Measurements from ENCODE around the gene SPAG17. TPM values are rescaled to one million over a fixed set of nuclear protein-coding genes. Genes with fewer than 3 reads are reported as not detected.

SPAG17 gene
- total RNA-seq, 1 experiment from 2014 or later = 0.52 TPM

DNA sequence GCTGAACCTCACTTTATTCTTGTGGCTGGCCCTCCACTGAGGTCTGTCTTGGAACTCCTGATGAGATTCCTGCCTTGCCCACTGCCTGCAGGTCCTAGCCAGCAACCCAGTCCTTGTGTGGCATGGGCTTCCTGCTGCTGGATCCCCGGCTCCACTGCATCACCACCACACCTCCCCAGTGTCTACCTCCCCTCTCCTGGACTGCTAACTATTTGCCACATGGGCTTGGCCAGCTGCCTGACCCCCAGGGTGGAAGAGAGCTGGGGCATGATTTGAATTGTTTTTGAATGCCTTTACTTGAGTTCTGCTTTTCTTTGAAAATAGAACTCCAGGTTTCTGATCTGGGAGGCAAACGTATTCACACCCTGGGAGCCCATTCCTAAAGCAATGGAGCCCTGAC, 41.2 kb downstream of the SPAG17 start (continued):
- no peak for TF ChIP-seq STAT6 (CRISPR knock-in tag; conservative IDR thresholded peaks at IDR 0.05; ENCODE audit: low read depth)
- TF ChIP-seq MAX (CRISPR knock-in tag; IDR thresholded peaks at IDR 0.05) = no peak
- no peak for TF ChIP-seq KAT7 (CRISPR knock-in tag; IDR thresholded peaks at IDR 0.05; ENCODE audit: borderline replicate concordance)
- TF ChIP-seq, protein P1, sequence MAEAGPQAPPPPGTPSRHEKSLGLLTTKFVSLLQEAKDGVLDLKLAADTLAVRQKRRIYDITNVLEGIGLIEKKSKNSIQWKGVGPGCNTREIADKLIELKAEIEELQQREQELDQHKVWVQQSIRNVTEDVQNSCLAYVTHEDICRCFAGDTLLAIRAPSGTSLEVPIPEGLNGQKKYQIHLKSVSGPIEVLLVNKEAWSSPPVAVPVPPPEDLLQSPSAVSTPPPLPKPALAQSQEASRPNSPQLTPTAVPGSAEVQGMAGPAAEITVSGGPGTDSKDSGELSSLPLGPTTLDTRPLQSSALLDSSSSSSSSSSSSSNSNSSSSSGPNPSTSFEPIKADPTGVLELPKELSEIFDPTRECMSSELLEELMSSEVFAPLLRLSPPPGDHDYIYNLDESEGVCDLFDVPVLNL (CRISPR knock-in tag; IDR thresholded peaks at IDR 0.05; ENCODE audit: borderline replicate concordance, low read depth) = no peak
- TF ChIP-seq ZBTB21 (CRISPR knock-in tag; IDR thresholded peaks at IDR 0.05; ENCODE audit: borderline replicate concordance) = no peak
- TF ChIP-seq ZNF423 (CRISPR knock-in tag; IDR thresholded peaks at IDR 0.05) = no peak
- TF ChIP-seq, protein P2, sequence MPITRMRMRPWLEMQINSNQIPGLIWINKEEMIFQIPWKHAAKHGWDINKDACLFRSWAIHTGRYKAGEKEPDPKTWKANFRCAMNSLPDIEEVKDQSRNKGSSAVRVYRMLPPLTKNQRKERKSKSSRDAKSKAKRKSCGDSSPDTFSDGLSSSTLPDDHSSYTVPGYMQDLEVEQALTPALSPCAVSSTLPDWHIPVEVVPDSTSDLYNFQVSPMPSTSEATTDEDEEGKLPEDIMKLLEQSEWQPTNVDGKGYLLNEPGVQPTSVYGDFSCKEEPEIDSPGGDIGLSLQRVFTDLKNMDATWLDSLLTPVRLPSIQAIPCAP (CRISPR knock-in tag; IDR thresholded peaks at IDR 0.05) = no peak
- no peak for TF ChIP-seq NFE2L1 (CRISPR knock-in tag; IDR thresholded peaks at IDR 0.05)
- no peak for TF ChIP-seq NR2C2 (CRISPR knock-in tag; IDR thresholded peaks at IDR 0.05)

GRCh38 chr1:118143121-118143520, 41.9 kb downstream of the SPAG17 start:
- TF ChIP-seq, protein P3, sequence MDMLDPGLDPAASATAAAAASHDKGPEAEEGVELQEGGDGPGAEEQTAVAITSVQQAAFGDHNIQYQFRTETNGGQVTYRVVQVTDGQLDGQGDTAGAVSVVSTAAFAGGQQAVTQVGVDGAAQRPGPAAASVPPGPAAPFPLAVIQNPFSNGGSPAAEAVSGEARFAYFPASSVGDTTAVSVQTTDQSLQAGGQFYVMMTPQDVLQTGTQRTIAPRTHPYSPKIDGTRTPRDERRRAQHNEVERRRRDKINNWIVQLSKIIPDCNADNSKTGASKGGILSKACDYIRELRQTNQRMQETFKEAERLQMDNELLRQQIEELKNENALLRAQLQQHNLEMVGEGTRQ (CRISPR knock-in tag; IDR thresholded peaks at IDR 0.05) = no peak
- TF ChIP-seq E2F1 (CRISPR knock-in tag; IDR thresholded peaks at IDR 0.05) = no peak
- no peak for TF ChIP-seq ATF1 (CRISPR knock-in tag; IDR thresholded peaks at IDR 0.05)
- TF ChIP-seq, protein P4, sequence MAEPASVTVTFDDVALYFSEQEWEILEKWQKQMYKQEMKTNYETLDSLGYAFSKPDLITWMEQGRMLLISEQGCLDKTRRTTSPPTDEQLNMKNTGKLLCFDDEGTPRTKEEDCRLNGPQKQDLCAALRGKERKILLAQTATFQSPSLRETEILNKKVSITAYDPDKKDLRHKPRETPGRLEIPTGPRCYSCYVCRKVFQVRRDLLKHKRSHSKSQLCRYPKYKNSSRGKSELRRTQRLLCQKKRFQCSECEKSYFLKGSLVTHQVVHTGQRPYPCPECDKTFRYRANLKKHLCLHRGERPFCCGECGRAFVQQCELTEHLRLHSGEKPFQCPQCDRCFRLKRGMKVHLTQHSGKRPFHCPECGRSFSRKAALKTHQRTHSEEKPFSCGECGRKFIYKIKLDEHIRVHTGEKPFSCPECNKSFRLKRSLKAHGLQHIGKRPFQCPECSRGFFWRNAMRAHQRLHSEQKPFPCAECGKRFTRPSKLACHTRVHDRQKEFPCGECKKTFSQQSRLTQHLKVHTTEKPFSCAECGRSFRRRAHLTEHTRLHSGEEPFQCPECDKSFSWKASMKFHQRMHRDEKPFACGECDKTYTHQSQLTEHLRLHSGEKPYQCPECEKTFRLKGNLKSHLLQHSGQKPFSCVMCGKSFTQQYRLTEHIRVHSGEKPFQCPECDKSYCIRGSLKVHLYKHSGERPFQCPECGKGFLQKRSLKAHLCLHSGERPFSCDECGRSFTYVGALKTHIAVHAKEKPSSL (CRISPR knock-in tag; conservative IDR thresholded peaks at IDR 0.05) = no peak
- no peak for TF ChIP-seq FOXJ3 (CRISPR knock-in tag; IDR thresholded peaks at IDR 0.05; ENCODE audit: borderline replicate concordance)
- TF ChIP-seq TEAD4 (CRISPR knock-in tag; IDR thresholded peaks at IDR 0.05) = no peak
- no peak for TF ChIP-seq MYBL2 (CRISPR knock-in tag; IDR thresholded peaks at IDR 0.05)
- no peak for TF ChIP-seq PRRX2 (CRISPR knock-in tag; IDR thresholded peaks at IDR 0.05)
- TF ChIP-seq, protein P2 (CRISPR knock-in tag; IDR thresholded peaks at IDR 0.05) = no peak
- TF ChIP-seq GTF2I (CRISPR knock-in tag; conservative IDR thresholded peaks at IDR 0.05) = no peak
- no peak for TF ChIP-seq ZNF396 (CRISPR knock-in tag; IDR thresholded peaks at IDR 0.05; ENCODE audit: borderline replicate concordance)
- Mint-ChIP-seq H3K4me3 (no peak overlapping the region), H3K4me1 (peaks cover 25% of the 10 kb centered on the region), H3K36me3 (peaks cover 8% of the 10 kb centered on the region; the same call in 1 of the 2 replicates), H3K9me3 (peaks cover 11% of the 10 kb centered on the region), H3K27ac (no peak overlapping the region), H3K27me3 (ENCODE audit: low read depth) (no peaks in the 10 kb centered on the region)
- POLR2A ChIA-PET = no interaction called here
- ATAC-seq (no peak), DNase-seq (ENCODE audit: low spot score) (no peak)
- CTCF ChIA-PET = interaction anchor here (1.5 to 2.0 kb wide), 2 partner anchors 9 to 66 kb away, joined by 4 to 5 read pairs; no protein-coding TSS in a partner anchor

Measured in WTC11 (cell line).